Left ventricle myocardium inferior (tissue), 1 donor: ENCODE data around the gene PTBP2. TPM values are rescaled to one million over a fixed set of nuclear protein-coding genes. Genes with fewer than 3 reads are reported as not detected.
A peak's percentile ranks its signal among the peaks of the same experiment; 100 is the strongest.

Source experiments
- DNase-seq: peaks from one replicate; pipeline ENCODE4 v3.0.0-alpha.2; 2020
- H3K27ac ChIP-seq: fragments of 200-600 bp; replicated peaks from 2 replicates; pipeline ENCODE4 v1.8.0; 2021
- H3K27me3 ChIP-seq: fragments of 200-600 bp; 2 replicates; pipeline ENCODE4 v1.8.0; 2021; ENCODE audit warnings: low read depth
- H3K36me3 ChIP-seq: fragments of 200-600 bp; 2 replicates; pipeline ENCODE4 v1.8.0; 2021
- H3K4me1 ChIP-seq: fragments of 200-600 bp; 2 replicates; pipeline ENCODE4 v1.8.0; 2021
- H3K4me3 ChIP-seq: fragments of 200-600 bp; 2 replicates; pipeline ENCODE4 v1.8.0; 2021; ENCODE audit warnings: mild to moderate bottlenecking, moderate library complexity
- H3K9me3 ChIP-seq: fragments of 200-600 bp; replicated peaks from 2 replicates; pipeline ENCODE4 v1.8.0; 2021
- CTCF ChIP-seq: fragments of 200-600 bp; IDR thresholded peaks from 2 replicates; pipeline ENCODE4 v1.8.0; 2021; ENCODE audit warnings: antibody characterized with exemption, mild to moderate bottlenecking, borderline replicate concordance
- intact Hi-C: fragments of 100-400 bp; cut with micrococcal nuclease; formaldehyde crosslinking; loops from one replicate; pipeline ENCODE4 v1.11.0; 2022
- total RNA-seq: library from RNA; stranded (reverse); fragmentation: NEBNext Ultra II Directional; extraction: Animal tissue kit (Norgen Biotek cat#: 25700); gene quantifications from one replicate; pipeline ENCODE4 v1.2.1, GENCODE V29; 2021
- donor health status: DM: no; HTN: yes; CAD: no; lungs with severe emphysema.

The PTBP2 gene
- total RNA-seq, 1 donor from 2014 or later: 10.3 TPM

- H3K4me1 ChIP-seq: peaks cover 39% of the 10 kb centered on the region
- intact Hi-C loops: no loop called here
- peak overlapping the region; percentile 96 for H3K27ac ChIP-seq
- H3K4me3 ChIP-seq: peak overlapping the region; percentile 99
- no peak for TF ChIP-seq CTCF
- no peak for DNase-seq
- H3K27me3 ChIP-seq: no peaks in the 10 kb centered on the region
- peaks cover 13% of the 10 kb centered on the region for H3K36me3 ChIP-seq
- no peaks in the 10 kb centered on the region for H3K9me3 ChIP-seq
Observed at GRCh38 chr1:96721053-96721415, 550 bp upstream of the PTBP2 start.

GRCh38 chr1:96722161-96722922 is 758 bp downstream of the PTBP2 start:
- Histone ChIP-seq H3K4me3 (peak overlapping the region; percentile 99), H3K4me1 (peaks cover 40% of the 10 kb centered on the region), H3K9me3 (no peaks in the 10 kb centered on the region), H3K27ac (peak overlapping the region; percentile 96), H3K36me3 (peaks cover 13% of the 10 kb centered on the region), H3K27me3 (no peaks in the 10 kb centered on the region)
- intact Hi-C loops: no loop called here
- DNase-seq: peak; percentile 66
- no peak for TF ChIP-seq CTCF

GRCh38 chr1:96722958-96723357 is 1.4 kb downstream of the PTBP2 start:
- peak overlapping the region; percentile 96 for H3K27ac ChIP-seq
- intact Hi-C loops: no loop called here
- DNase-seq: no peak
- peak overlapping the region; percentile 99 for H3K4me3 ChIP-seq
- H3K27me3 ChIP-seq: no peaks in the 10 kb centered on the region
- peaks cover 47% of the 10 kb centered on the region for H3K4me1 ChIP-seq
- no peaks in the 10 kb centered on the region for H3K9me3 ChIP-seq
- no peak for TF ChIP-seq CTCF
- peaks cover 13% of the 10 kb centered on the region for H3K36me3 ChIP-seq

- H3K4me1 ChIP-seq: peaks cover 49% of the 10 kb centered on the region
- no peak for TF ChIP-seq CTCF
- H3K4me3 ChIP-seq: peak overlapping the region; percentile 99
Observed at GRCh38 chr1:96723377-96723776, 1.8 kb downstream of the PTBP2 start.

GRCh38 chr1:96723936-96724335 is 2.4 kb downstream of the PTBP2 start:
- peak overlapping the region; percentile 99 for H3K4me3 ChIP-seq

More at GRCh38 chr1:96723377-96723776, 1.8 kb downstream of the PTBP2 start:
- DNase-seq: no peak
- Histone ChIP-seq H3K36me3 (peaks cover 13% of the 10 kb centered on the region), H3K27me3 (no peaks in the 10 kb centered on the region), H3K9me3 (no peaks in the 10 kb centered on the region), H3K27ac (peak overlapping the region; percentile 96)
- intact Hi-C loops: no loop called here

More at GRCh38 chr1:96723936-96724335, 2.4 kb downstream of the PTBP2 start:
- DNase-seq: no peak
- Histone ChIP-seq H3K4me1 (peaks cover 49% of the 10 kb centered on the region), H3K36me3 (peaks cover 13% of the 10 kb centered on the region), H3K27ac (no peak overlapping the region), H3K27me3 (no peaks in the 10 kb centered on the region), H3K9me3 (no peaks in the 10 kb centered on the region)
- TF ChIP-seq CTCF: no peak
- intact Hi-C loops: no loop called here
